Astrocyte (in vitro differentiated cells and primary cell): Measurements from ENCODE around the gene GCKR.

Source experiments
- EZH2 ChIP-seq: IDR thresholded peaks from 2 replicates; pipeline ENCODE4 v1.6.1; 2012; ENCODE audit warnings: mild to moderate bottlenecking, low read length, inconsistent platforms; ENCODE audit not compliant: insufficient read depth
- TF ChIP-seq, protein P1 (sequence below): IDR thresholded peaks from 2 replicates; pipeline ENCODE4 v1.5.1; 2011; ENCODE audit warnings: low read depth, mild to moderate bottlenecking, inconsistent platforms, low read length, moderate library complexity; ENCODE audit not compliant: insufficient read depth

DNA sequence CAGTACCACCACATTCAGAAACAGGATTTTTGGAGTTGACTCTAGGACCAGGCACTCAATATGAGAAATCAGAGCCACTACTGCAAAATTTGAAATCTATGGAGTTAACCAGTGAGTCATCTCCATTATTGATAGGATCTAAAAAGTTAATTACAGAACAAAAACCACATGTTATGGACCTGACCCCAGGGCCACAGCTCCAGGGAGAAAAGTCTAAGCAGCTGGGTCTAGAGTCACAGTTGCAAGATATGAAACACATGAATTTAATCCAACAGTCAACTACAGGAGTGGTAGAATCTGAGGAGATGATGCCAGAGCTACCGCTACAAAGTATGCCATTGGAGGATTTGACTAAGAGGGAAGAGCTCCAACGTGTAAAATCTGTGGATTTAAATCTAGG is 72.8 kb downstream of the GCKR start:
- TF ChIP-seq, protein P1, sequence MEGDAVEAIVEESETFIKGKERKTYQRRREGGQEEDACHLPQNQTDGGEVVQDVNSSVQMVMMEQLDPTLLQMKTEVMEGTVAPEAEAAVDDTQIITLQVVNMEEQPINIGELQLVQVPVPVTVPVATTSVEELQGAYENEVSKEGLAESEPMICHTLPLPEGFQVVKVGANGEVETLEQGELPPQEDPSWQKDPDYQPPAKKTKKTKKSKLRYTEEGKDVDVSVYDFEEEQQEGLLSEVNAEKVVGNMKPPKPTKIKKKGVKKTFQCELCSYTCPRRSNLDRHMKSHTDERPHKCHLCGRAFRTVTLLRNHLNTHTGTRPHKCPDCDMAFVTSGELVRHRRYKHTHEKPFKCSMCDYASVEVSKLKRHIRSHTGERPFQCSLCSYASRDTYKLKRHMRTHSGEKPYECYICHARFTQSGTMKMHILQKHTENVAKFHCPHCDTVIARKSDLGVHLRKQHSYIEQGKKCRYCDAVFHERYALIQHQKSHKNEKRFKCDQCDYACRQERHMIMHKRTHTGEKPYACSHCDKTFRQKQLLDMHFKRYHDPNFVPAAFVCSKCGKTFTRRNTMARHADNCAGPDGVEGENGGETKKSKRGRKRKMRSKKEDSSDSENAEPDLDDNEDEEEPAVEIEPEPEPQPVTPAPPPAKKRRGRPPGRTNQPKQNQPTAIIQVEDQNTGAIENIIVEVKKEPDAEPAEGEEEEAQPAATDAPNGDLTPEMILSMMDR: no peak
- TF ChIP-seq EZH2: no peak
